Ovary (tissue), 3 donors: ENCODE data around the gene POTEB3.
"Not testable (repeated sequence)": the region's sequence is repeated elsewhere in the genome, so short reads cannot be mapped to it uniquely, and the experiment has no call there.

Source experiments
- CTCF ChIP-seq, 3 donors: fragments of 450-650 bp in 2 of 3; fragments of 200-600 bp in 1 of 3; IDR thresholded peaks; one replicate each; pipeline versions ENCODE4 v1.5.1 to v1.8.0; 2016 to 2022; ENCODE audit warnings: antibody characterized with exemption in 3 of 3, mild to moderate bottlenecking in 1 of 3
- POLR2A ChIP-seq: fragments of 450-650 bp; IDR thresholded peaks from one replicate; pipeline ENCODE4 v1.6.1; 2017; ENCODE audit warnings: antibody characterized with exemption, mild to moderate bottlenecking, moderate library complexity
- donor health status: DM: no; HTN: no; CAD: no.

GRCh38 chr15:21368625-21369024, 71.7 kb downstream of the POTEB3 start:
- TF ChIP-seq POLR2A; CTCF (IDR thresholded peaks at IDR 0.05): not testable (repeated sequence)
